ENCODE results near the gene KRT6C.
"Not testable (repeated sequence)": the region's sequence is repeated elsewhere in the genome, so short reads cannot be mapped to it uniquely, and the experiment has no call there.

Gene KRT6C

DNA sequence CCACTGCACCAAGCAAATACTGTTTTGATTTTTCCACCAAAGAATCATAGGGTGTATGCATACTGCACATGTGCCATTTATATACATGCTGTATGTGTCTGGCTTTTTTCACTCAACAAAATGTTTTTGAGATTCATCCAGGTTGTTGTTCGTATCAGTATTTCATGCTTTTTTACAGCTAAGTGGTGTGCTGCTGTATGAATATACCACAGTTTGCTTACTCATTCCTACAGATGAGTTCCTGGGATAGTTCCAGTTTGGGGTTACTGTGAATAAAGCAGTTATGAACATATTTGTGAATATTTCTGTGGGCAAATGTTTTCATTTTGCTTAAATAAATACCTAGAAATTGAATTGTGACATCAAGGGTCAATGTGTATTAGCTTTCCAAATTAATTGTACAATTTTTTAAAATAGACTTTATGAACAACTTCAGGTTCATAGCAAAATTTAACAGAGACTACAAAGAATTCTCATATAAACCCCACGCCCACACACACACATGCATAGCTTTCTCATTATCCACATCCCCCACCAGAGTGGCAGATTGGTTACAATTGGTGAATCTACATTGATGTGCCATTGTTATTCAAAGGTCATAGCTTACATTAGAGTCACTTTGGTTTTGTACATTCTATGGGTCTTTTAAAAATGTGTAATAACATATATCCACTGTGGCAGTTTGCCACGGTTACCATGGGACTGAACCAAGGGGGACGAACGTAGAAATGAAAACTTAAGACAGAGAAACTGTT lies 26.4 kb upstream of the KRT6C start:
- no peak for DNase-seq

DNA sequence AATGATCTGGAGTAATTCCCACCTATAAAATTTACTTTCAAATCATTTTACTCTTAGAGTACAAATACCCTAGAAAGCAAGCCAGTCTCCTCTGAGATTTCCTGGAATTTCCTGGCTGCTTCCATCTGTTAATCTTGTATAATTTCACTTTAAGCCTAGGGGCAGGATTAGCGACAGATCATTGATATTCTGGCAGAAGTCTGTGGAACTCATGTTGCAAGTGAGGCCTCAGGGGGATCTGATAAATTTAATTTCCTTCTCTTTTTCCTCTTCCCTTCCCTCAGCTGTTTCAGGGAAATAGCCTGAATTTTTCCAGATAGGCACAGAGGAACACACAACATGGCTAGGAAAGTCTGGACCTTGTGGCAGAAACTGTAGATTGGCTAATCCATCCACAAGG lies 25.3 kb upstream of the KRT6C start:
- DNase-seq = no peak

DNA sequence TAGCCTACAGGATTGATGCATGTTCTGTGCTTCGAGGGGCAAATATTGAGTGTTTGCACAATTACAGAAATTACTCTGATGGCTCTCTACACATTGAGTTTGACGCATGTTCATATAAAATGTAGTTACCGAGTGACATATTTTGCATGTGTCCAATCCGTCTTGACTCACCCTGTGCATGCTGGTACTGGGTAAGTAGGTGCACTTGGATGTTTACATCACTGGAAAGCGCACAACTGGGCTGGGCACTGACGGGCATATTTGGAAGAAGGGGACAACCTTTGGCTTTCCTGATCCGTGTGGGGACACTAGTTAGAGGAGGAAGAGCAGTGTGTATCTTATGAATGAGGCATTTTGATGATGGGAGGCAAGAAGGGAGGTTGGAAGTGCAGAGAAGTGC lies 24.4 kb upstream of the KRT6C start:
- no peak for DNase-seq

DNA sequence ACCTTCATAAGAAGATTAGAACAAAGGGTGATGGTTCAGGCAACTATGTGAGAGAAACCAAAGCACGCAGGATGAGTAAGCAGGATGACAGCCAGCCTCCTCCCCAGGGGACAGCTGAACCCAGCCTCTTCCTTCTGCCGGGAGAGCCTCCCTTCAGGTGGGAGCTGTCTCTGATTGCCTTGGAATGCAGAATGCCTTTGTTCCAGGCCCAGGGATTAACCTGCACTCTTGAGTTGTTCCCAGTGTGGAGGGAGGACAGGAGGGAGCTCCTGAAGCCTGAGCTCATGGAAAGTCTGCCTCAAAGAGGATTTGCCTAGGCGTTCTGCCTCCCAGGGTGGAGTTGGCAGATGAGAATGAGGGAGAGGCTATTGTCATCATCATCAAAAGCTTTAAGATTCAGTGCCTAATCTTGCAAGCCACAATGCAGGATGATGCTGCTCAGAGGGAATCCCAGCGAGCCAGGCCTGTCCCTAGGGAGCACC lies 23.0 kb upstream of the KRT6C start:
- DNase-seq = no peak

DNA sequence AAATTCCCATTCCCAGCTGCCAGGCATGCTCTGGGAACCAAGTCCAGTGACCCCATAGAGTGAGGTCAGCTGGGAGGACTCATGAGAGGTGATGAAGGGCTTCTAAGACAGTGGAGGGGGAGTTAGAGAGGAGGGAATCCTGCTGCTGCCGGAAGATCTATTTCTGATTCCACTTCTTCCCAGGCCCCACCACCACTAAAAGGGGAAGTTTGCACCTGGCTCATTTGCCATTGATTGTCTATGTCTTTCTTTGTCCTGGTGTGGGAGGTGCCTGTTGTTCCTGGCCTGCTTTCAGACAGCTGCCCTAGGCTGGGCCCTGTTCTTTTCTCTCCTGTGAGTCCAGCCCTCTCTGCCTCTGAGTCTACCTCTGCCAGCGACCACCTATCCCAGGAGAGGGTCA lies 22.4 kb upstream of the KRT6C start:
- no peak for DNase-seq

DNA sequence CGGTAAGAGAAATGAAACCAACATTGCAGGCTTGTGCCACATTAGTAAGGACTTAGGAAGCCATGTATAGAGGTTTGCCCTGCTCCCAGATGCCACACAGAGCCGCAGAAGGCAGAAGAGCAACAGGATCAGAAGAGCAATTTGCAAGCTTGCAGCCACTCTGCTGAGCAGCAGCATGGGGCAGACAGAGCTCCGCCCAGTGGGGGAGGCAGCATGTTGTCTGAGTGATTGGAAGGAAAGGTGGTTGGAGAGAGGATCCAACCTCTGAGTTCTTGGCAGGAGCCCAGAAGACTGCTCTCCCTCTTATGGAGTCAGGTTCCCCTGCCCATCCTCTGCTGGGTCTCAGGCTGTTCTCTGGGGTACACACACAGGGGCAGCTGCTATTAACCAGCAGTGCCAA lies 21.8 kb upstream of the KRT6C start:
- DNase-seq = no peak

DNA sequence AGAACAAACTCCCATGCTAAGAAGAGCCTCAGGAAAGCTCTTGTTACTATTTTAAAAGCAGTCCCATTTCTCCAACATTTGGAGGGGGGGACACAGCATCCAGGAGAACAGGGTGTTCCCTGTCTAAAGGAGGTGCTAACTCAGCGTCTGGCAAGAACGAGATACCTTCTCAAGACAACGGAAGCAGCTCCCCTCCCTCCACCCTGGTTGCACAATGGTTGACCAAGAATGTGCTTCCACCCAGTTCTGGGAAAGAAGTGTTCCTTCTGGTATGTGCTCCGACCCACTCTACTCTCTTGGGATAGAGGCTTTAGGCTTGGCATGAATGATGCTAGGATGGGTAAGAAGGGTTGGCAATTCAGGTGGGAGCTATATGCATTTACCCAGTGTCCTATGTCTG lies 20.9 kb upstream of the KRT6C start:
- DNase-seq = no peak

DNA sequence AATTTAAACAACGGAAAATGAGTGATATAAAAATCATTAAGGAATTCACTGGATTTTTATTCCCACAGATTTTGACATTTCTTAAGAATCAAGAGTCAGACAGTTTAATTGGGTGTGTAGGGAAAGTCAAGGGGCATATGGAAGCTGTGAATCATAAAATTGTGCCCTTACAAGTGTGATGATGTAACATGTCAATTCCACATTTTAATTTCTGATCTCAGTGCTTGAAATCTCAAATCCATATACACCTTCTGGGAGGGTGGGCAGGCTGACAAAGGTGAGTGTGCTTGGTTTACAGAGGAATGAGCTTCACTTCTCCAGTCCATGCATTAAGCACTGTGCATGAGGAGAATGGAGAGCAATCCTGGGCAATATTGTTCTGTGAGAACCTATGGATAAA lies 20.5 kb upstream of the KRT6C start:
- no peak for DNase-seq

DNA sequence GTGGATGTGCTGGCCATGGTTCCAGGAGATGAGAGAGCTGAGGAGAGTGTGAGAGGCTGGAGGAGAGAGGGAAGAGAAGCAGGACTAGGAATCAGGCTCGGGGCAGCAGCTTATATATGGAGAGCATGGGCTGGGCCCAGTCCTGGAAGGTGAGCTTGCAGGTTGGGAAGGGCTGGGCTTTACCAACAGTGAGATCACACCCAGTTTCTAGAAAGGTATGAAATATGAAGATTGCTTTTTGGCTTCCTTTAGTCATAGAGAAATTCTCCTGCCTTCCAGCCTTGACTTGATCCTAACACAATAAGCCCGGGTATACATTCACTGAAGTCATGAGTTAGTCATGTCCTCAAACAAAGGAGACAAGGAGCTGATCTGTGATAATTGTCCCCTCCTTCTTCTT lies 19.6 kb upstream of the KRT6C start, which contains the start of gene KRT6A:
Gene KRT6A, minus strand, starts transcription at position 86 of the 400 bp plus-strand sequence. Its CDS starts 69 bp downstream, at position 17.
- DNase-seq = no peak

DNA sequence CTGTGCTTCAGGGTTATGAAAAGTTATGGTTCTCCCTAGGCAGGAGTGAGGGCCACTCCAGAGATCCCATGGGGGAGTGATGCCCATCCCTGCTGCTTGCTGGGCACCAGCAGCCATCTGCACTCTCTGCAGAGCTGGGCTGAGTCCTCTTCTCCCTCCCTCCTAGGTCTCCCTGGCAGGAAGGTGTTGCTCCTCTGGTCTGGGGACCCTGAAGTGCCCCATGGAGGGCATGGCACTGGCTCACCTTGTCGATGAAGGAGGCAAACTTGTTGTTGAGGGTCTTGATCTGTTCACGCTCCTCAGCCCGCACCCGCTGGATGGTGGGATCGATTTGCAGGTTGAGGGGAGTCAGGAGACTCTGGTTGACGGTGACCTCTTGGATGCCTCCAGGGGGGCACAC lies 18.8 kb upstream of the KRT6C start:
- not testable (repeated sequence) for DNase-seq

DNA sequence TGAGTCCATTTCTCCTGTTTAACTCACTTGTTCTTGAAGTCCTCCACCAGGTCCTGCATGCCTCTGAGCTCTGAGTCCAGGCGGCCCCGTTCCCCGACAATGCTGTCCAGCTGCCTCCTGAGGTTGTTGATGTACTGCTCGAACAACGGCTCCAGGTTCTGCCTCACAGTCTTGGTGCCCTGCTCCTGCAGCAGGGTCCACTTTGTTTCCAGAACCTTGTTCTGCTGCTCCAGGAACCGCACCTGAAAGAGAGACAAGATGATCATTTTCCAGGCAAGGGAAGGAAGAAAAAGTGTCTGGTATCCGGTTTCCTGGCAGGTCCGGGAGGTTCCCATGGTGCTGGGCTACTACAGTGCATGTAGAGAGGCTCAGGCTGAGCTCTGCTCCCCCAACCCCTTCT lies 17.9 kb upstream of the KRT6C start:
- not testable (repeated sequence) for DNase-seq

DNA sequence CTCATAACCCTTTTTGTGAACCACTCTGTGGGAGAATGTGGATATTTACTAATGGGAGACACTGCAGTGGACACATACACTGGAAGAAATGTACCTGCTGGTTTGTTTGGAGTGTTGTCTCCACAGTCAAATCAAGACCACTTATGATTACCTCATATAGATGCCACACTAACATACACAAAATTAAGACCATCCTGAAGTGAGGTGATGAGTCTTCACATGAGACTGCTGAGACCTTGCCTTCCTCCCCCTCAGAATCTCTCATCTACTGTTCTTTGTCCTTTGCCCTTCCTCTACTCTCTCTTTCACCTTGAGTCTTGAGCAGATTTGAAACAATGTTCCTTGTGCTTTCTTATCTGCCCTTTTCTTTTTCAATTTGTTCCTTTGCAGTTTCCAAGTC lies 15.1 kb upstream of the KRT6C start:
- DNase-seq = no peak

DNA sequence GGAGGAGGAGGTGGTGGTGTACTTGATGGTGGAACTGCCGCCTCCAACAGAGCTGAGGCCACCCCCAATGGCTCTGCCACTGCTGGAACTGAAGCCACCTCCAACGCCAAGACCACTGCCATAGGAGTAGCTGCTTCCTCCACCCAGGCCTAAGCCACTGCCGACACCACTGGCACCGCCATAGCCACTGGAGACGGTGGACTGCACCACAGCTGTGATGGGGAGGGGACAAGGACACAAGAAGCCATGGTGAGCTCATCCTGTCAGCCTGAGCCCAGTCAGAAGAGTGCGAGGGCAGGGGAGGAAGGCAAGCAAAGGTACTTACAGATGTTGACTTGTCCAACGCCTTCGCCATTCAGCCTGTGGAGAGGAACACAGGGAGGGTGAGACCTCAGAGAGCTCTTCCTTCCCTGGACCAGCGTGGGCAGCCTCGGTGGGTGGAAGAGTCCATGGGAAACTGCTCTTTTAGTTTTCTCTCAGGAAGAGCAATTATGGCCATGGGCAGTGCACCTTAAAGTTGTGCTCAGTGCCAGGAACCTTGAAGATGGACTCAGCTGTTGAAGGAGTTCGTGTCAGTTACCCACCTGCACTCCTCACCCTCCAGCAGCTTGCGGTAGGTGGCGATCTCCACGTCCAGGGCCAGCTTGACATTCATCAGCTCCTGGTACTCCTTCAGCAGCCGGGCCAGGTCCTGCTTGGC lies 14.3 kb upstream of the KRT6C start:
- not testable (repeated sequence) for DNase-seq

DNA sequence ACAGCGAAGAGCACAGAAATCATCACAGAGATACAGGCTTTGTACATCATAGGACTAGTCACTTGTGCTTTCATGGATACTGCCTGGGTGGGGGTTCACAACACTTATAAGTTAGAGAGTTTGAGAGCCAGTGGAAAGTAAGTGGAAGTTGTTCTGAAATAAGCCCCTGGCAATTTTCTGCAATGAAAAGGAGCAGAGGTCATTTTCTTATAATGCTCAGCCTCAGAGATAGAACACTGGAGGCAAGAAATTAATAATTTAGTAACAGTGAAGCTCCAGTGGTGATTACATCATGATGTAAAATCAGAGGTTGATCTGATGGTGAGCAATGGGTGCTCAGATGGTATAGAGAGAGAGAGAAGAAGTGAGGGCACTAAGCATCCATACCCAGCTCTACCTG lies 13.6 kb upstream of the KRT6C start:
- DNase-seq = no peak

DNA sequence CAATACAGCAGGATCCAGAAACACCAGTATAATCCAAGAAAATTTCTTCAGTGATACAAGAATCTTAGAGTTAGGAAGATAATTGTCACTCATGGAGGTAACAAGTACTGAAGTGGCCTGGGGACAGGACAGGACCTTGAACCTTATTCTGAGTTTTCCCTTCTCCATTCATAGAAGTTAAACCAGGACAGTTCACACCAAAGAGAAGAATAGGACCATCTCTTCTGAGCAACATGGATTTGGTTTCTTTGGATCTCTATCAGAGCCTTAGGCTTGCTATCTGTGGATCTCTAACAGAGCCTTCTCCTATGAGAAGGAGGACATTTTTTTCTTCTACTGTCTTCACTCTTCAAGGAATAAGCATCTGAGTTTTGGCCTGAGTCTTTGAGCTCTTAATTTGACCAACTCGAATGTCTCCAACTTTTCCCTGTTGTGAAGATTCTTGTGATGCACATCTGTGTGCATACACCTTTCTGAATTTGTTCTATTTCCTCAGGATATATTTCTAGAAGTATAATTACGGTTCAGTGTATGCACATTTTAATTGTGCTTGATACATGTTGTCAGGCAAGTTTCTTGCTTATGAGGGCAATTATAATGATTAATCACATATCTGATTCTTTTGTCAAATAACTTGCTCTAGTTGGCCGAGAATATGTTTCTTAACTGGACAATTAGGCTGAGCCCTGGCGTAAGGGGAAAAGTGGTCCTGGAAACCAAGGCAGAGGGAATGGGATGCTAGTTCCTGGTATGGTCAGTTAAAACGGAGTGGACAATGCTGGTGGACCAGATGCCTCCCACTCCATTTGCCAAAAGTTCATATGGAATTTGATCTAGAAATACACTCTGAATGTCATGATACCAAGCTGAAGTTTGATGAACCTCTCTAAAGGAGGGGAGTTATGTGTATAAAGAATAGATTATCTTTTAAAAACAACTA lies 12.8 kb upstream of the KRT6C start:
- DNase-seq = no peak

DNA sequence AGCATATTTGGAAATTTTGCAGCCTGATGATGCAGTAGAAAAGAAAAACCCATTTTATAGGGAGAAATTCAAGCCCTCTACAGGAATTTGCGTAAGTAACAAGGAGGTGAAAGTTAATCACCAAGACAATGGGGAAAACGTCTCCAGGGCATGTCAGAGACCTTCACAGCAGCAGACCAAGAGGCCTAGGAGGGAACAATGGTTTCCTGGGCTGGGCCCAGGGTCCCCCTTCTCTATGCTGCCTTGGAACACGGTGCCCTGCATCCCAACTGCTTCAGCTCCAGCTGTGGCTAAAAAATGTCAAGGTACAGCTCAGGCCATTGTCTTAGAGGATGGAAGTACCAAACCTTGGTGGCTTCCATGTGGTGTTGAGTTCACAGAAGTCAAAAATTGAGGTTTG lies 6.5 kb upstream of the KRT6C start:
- DNase-seq = no peak

DNA sequence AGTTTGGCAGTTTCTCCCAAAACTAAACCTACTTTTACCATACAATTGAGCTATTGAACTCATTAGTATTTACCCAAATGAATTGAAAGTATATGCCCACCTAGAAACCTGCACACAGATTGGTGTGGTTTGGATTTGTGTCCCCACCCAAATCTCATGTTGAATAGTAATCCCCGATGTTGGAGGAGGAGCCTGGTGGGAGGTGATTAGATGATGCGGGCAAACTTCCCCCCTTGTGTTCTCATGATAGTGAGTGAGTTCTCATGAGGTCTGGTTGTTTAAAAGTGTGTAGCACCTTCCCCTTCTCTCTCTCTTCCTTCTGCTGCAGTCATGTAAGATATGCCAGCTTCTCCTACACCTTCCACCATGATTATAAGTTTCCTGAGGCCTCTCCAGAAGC lies 4.0 kb upstream of the KRT6C start:
- DNase-seq = no peak

DNA sequence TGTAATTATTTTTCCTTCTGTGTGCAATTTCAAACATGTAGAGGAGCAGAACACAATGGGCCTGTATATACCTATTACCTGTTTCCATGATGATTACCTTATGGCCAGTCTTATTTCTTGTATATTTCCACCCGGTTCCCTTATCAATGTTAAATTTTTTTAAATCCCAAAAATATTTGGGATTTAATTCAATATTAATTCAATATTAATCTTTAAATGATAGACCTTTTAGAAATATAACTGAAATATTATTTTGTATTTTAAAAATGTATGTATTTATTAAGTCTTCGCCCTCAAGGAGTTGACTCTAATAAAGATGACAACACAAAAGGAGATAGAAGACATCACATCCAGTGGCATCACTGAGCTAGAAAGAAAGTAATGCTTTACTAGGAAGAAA lies 607 bp upstream of the KRT6C start:
- DNase-seq = no peak

DNA sequence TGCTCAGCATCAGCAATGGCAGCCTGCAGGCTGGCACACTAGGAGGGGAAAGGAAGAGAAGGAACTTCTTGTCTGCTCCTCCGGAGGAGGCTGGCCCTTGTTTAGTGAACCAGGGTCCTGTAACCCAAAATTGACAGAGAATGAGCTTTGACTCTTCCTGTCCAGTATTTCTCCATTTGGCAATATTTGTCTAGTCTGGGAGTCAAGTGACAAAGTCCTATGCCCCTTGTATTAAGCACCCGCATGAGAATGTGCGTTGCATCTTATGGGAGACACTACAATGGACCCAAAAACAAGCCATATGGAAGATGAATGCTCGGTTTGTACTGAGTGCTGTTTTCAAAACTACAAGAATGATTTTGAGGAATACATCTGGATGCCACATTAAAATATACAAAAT lies 3.8 kb downstream of the KRT6C start:
- no peak for DNase-seq

DNA sequence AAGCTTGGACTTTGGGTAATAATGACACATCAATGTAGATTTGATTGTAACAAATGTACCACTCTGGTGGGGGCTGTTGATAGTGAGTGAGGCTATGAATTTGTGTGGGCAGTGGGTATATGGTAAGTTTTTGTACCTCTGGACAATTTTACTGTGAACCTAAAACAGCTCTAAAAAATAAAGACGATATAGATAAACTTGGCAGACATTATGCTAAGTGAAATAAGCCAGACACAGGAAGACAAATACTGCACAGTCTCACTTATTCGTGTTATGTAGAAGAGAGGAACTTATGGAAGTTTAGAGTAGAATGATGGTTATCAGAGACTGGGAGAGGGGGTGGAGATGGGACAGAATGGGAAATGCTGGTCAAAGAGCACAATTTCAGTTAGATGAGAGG lies 8.7 kb downstream of the KRT6C start:
- no peak for DNase-seq

DNA sequence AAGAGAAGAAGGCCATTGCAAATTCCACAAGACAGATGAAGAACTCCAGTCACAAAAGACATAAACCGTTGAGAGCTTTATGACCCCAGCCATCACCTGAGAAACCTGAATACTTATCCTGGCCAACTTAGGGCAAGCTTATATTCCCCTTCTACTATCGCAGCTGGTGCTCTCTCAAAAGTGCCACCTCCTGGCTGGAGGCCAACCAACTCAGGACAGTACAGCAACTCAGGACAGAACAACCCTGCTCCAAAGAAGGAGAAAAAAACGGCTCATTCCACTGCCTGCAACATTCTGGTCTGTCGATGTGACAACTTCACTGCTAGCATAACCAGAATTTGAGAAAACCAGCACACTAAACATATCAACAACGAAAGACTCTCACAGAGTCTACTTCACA lies 11.9 kb downstream of the KRT6C start:
- no peak for DNase-seq

DNA sequence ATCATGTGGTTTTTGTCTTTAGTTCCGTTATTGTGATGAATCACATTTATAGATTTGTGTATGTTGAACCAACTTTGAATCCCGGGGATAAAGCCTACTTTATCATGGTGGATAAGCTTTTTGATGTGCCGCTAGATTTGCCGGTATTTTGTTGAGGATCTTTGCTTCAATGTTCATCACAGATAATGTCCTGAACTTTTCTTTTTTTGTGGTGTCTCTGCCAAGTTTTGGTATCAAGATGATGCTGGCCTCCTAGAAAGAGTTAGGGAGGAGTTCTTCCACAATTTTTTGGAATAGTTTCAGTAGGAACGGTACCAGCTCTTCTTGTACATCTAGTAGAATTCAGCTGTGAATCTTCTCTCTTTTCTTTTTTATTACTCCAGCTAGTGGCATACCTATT lies 14.7 kb downstream of the KRT6C start:
- no peak for DNase-seq

DNA sequence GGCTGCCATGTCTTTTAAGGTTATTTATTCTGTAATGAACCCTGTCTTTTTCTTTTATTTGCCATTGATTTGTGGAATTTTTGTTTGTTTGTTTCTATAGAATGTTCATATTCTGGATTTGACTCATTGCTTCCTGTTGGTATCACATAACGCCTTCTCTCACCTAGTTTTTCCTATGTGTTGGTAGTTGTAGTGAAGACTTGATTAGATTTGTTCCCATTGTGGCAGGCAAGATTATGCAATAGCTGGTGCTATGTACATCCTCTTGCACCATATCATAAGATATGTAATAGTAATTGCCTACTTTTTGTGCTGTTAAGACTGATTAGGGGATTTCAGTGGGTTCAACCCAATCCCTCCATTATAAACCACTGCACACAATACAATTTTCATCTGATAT lies 17.8 kb downstream of the KRT6C start:
- DNase-seq = no peak

Data from activated CD4-positive, alpha-beta T cell treated with anti-CD3 and anti-CD28 coated beads for 48 hours (primary cell).